ENCODE results near the gene JAM3.

The JAM3 gene

DNA sequence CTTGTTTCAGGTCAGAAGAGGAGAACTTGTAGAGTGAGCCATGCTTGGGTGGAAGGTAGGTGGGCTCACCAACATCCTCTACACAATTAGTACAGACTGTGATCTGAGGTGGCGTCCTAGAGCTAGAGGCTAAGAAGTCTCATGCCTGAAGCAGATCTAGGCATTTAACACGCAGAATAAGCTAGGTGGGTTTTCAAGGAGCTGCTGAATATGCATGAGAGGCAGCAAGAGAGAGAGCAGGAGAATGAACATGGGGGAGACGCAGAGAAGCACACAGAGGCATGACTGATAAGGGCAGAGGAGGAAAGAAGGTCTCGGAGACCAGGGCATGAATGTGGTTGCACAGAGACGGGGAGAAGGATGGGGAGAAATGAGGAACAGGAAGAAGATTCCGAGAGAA is 36.8 kb upstream of the JAM3 start:
- Histone ChIP-seq H3K4me3 (replicated peaks; ENCODE audit: insufficient read depth, low read length) (no peak overlapping the region), H3K27ac (replicated peaks) (no peak overlapping the region), H3K27me3 (ENCODE audit: insufficient read depth, poor library complexity, severe bottlenecking) (peaks cover 22% of the 10 kb centered on the region)
- no peak for TF ChIP-seq POLR2AphosphoS5 (IDR thresholded peaks at IDR 0.05; ENCODE audit: low read depth)
- TF ChIP-seq SPI1 (IDR thresholded peaks at IDR 0.05; ENCODE audit: borderline replicate concordance, low read depth), result no peak; the same call in 1 of the 2 replicates
- no peak for TF ChIP-seq GABPA (IDR thresholded peaks at IDR 0.05; ENCODE audit: low read depth)
- TF ChIP-seq, protein P1, sequence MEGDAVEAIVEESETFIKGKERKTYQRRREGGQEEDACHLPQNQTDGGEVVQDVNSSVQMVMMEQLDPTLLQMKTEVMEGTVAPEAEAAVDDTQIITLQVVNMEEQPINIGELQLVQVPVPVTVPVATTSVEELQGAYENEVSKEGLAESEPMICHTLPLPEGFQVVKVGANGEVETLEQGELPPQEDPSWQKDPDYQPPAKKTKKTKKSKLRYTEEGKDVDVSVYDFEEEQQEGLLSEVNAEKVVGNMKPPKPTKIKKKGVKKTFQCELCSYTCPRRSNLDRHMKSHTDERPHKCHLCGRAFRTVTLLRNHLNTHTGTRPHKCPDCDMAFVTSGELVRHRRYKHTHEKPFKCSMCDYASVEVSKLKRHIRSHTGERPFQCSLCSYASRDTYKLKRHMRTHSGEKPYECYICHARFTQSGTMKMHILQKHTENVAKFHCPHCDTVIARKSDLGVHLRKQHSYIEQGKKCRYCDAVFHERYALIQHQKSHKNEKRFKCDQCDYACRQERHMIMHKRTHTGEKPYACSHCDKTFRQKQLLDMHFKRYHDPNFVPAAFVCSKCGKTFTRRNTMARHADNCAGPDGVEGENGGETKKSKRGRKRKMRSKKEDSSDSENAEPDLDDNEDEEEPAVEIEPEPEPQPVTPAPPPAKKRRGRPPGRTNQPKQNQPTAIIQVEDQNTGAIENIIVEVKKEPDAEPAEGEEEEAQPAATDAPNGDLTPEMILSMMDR (IDR thresholded peaks at IDR 0.05; ENCODE audit: insufficient read depth, low read length), result no peak
- TF ChIP-seq, protein P2, sequence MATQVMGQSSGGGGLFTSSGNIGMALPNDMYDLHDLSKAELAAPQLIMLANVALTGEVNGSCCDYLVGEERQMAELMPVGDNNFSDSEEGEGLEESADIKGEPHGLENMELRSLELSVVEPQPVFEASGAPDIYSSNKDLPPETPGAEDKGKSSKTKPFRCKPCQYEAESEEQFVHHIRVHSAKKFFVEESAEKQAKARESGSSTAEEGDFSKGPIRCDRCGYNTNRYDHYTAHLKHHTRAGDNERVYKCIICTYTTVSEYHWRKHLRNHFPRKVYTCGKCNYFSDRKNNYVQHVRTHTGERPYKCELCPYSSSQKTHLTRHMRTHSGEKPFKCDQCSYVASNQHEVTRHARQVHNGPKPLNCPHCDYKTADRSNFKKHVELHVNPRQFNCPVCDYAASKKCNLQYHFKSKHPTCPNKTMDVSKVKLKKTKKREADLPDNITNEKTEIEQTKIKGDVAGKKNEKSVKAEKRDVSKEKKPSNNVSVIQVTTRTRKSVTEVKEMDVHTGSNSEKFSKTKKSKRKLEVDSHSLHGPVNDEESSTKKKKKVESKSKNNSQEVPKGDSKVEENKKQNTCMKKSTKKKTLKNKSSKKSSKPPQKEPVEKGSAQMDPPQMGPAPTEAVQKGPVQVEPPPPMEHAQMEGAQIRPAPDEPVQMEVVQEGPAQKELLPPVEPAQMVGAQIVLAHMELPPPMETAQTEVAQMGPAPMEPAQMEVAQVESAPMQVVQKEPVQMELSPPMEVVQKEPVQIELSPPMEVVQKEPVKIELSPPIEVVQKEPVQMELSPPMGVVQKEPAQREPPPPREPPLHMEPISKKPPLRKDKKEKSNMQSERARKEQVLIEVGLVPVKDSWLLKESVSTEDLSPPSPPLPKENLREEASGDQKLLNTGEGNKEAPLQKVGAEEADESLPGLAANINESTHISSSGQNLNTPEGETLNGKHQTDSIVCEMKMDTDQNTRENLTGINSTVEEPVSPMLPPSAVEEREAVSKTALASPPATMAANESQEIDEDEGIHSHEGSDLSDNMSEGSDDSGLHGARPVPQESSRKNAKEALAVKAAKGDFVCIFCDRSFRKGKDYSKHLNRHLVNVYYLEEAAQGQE (IDR thresholded peaks at IDR 0.05; ENCODE audit: insufficient replicate concordance, low read depth), result no peak
- DNase-seq (ENCODE audit: low read depth in 1 of 2, low spot score in 1 of 2), result no peak

DNA sequence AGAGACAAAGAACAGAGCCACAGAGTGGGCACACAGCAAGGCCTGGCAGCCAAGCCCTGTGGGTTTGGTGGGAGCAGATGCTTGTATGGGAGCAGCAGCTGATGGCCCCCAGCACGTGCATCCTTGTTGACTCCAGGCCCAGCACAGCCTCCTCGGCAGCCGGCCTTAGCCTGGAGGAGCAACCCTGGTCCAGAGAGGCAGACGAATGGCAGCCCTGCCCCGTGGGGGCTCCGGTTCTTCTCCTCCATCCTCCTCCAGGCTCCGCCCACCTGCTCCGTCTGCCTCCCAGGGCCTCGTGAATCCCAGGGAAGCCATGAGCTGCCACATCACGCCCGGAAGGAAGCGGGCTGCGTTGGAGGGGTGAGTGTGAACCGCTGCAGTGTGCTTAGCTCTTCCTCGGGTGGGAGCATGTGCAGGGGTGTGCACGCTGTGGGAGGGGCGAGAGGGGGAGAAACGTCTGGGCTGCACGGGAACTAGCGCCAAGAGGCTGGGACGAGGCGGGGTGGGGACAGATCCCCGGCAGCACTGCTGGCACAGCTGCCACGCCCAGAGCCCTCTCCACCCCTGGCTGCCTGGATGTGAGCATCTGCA is 36.3 kb upstream of the JAM3 start:
- TF ChIP-seq, protein P2 (IDR thresholded peaks at IDR 0.05; ENCODE audit: insufficient replicate concordance, low read depth), result no peak
- no peak overlapping the region for H3K27ac ChIP-seq (replicated peaks)
- no peak for DNase-seq (ENCODE audit: low read depth in 1 of 2, low spot score in 1 of 2)
- H3K27me3 ChIP-seq (ENCODE audit: insufficient read depth, poor library complexity, severe bottlenecking), result peaks cover 28% of the 10 kb centered on the region
- H3K4me3 ChIP-seq (replicated peaks; ENCODE audit: insufficient read depth, low read length), result no peak overlapping the region

GRCh38 chr11:134033276-134033675 is 35.6 kb upstream of the JAM3 start:
- no peak overlapping the region for H3K27ac ChIP-seq (replicated peaks)
- no peak for DNase-seq (ENCODE audit: low read depth in 1 of 2, low spot score in 1 of 2)
- H3K27me3 ChIP-seq (ENCODE audit: insufficient read depth, poor library complexity, severe bottlenecking), result peaks cover 31% of the 10 kb centered on the region
- TF ChIP-seq POLR2AphosphoS5 (IDR thresholded peaks at IDR 0.05; ENCODE audit: low read depth), result no peak
- no peak for TF ChIP-seq SPI1 (IDR thresholded peaks at IDR 0.05; ENCODE audit: borderline replicate concordance, low read depth)
- TF ChIP-seq, protein P2 (IDR thresholded peaks at IDR 0.05; ENCODE audit: insufficient replicate concordance, low read depth), result no peak
- TF ChIP-seq, protein P1 (IDR thresholded peaks at IDR 0.05; ENCODE audit: insufficient read depth, low read length), result no peak
- no peak for TF ChIP-seq GABPA (IDR thresholded peaks at IDR 0.05; ENCODE audit: low read depth)
- no peak overlapping the region for H3K4me3 ChIP-seq (replicated peaks; ENCODE audit: insufficient read depth, low read length)
